H9 (cell line): Measurements from ENCODE around the gene IL31RA. TPM values are rescaled to one million over a fixed set of nuclear protein-coding genes. Genes with fewer than 3 reads are reported as not detected.

Source experiments
- DNase-seq: peaks from one replicate; pipeline ENCODE4 v3.0.0-alpha.2; 2017
- H2AFZ ChIP-seq: one replicate; pipeline ENCODE4 v1.6.1; 2013; ENCODE audit warnings: mild to moderate bottlenecking, low read length, control low read depth, moderate library complexity
- H2AK5ac ChIP-seq: 2 replicates; pipeline ENCODE4 v1.6.1; 2013; ENCODE audit warnings: low read length, control low read depth, mixed read lengths; ENCODE audit not compliant: insufficient read length
- H2BK120ac ChIP-seq: one replicate; pipeline ENCODE4 v1.6.1; 2013; ENCODE audit warnings: low read depth, mild to moderate bottlenecking, low read length, control low read depth, inconsistent platforms; ENCODE audit not compliant: poor library complexity, severe bottlenecking
- H2BK12ac ChIP-seq: 2 replicates; pipeline ENCODE4 v1.6.1; 2013; ENCODE audit warnings: low read length, control low read depth, mixed read lengths, low read depth; ENCODE audit not compliant: insufficient read length
- H2BK15ac ChIP-seq: 2 replicates; pipeline ENCODE4 v1.6.1; 2013; ENCODE audit warnings: low read depth, low read length, control low read depth
- H2BK20ac ChIP-seq: one replicate; pipeline ENCODE4 v1.6.1; 2013; ENCODE audit warnings: low read depth, mild to moderate bottlenecking, low read length, control low read depth, inconsistent platforms; ENCODE audit not compliant: poor library complexity, severe bottlenecking
- H2BK5ac ChIP-seq: 2 replicates; pipeline ENCODE4 v1.6.1; 2013; ENCODE audit warnings: low read length, control low read depth, mixed read lengths; ENCODE audit not compliant: insufficient read length
- H3K14ac ChIP-seq: 2 replicates; pipeline ENCODE4 v1.6.1; 2013; ENCODE audit warnings: low read length, control low read depth; ENCODE audit not compliant: insufficient read depth
- H3K18ac ChIP-seq: 2 replicates; pipeline ENCODE4 v1.6.1; 2013; ENCODE audit warnings: low read depth, mild to moderate bottlenecking, mixed read lengths, low read length, control low read depth; ENCODE audit not compliant: insufficient read length
- H3K23ac ChIP-seq: 2 replicates; pipeline ENCODE4 v1.6.1; 2013; ENCODE audit warnings: low read length, control low read depth, mixed read lengths, low read depth; ENCODE audit not compliant: insufficient read length
- H3K23me2 ChIP-seq: 2 replicates; pipeline ENCODE4 v1.6.1; 2013; ENCODE audit warnings: low read depth, mild to moderate bottlenecking, mixed read lengths, low read length, control low read depth; ENCODE audit not compliant: insufficient read length, poor library complexity, severe bottlenecking
- H3K27ac ChIP-seq: 2 replicates; pipeline ENCODE4 v1.5.1; 2013; ENCODE audit warnings: low read length, control low read depth, mixed read lengths, low read depth; ENCODE audit not compliant: insufficient read length
- H3K27me3 ChIP-seq: 2 replicates; pipeline ENCODE4 v1.6.1; 2013; ENCODE audit warnings: low read length, control low read depth, inconsistent platforms; ENCODE audit not compliant: insufficient read depth
- H3K4ac ChIP-seq: 2 replicates; pipeline ENCODE4 v1.6.1; 2013; ENCODE audit warnings: low read depth, mild to moderate bottlenecking, control low read depth, inconsistent platforms, low read length, moderate library complexity
- H3K4me1 ChIP-seq: 2 replicates; pipeline ENCODE4 v1.6.1; 2013; ENCODE audit warnings: low read length, control low read depth, inconsistent platforms; ENCODE audit not compliant: insufficient read depth
- H3K4me2 ChIP-seq: 2 replicates; pipeline ENCODE4 v1.6.1; 2013; ENCODE audit warnings: low read length, control low read depth, mixed read lengths; ENCODE audit not compliant: insufficient read length, insufficient read depth
- H3K56ac ChIP-seq: 2 replicates; pipeline ENCODE4 v1.6.1; 2013; ENCODE audit warnings: low read depth, mild to moderate bottlenecking, mixed read lengths, low read length, control low read depth; ENCODE audit not compliant: insufficient read length
- H3K79me1 ChIP-seq: 2 replicates; pipeline ENCODE4 v1.6.1; 2013; ENCODE audit warnings: low read depth, mild to moderate bottlenecking, moderate library complexity, low read length, control low read depth, inconsistent platforms; ENCODE audit not compliant: insufficient read depth, poor library complexity, severe bottlenecking
- H3K79me2 ChIP-seq: 2 replicates; pipeline ENCODE4 v1.6.1; 2013; ENCODE audit warnings: low read length, control low read depth, inconsistent platforms; ENCODE audit not compliant: insufficient read depth
- H3K9ac ChIP-seq: 2 replicates; pipeline ENCODE4 v1.6.1; 2013; ENCODE audit warnings: low read length, control low read depth, mixed read lengths; ENCODE audit not compliant: insufficient read length; ENCODE audit errors: extremely low read depth
- H3K9me3 ChIP-seq: one replicate; pipeline ENCODE4 v1.6.1; 2013; ENCODE audit warnings: low read depth, low read length, inconsistent platforms; ENCODE audit not compliant: control insufficient read depth
- H3T11ph ChIP-seq: one replicate; pipeline ENCODE4 v1.6.1; 2013; ENCODE audit warnings: mild to moderate bottlenecking, low read length, control low read depth, inconsistent platforms
- H4K20me1 ChIP-seq: one replicate; pipeline ENCODE4 v1.6.1; 2013; ENCODE audit not compliant: control insufficient read depth, insufficient read length, insufficient read depth
- H4K5ac ChIP-seq: 2 replicates; pipeline ENCODE4 v1.6.1; 2013; ENCODE audit warnings: low read depth, mild to moderate bottlenecking, mixed read lengths, low read length, control low read depth; ENCODE audit not compliant: insufficient read length
- H4K8ac ChIP-seq: replicated peaks from 2 replicates; pipeline ENCODE4 v1.6.1; 2013; ENCODE audit warnings: low read length, control low read depth, mixed read lengths, low read depth; ENCODE audit not compliant: insufficient read length
- H4K91ac ChIP-seq: 2 replicates; pipeline ENCODE4 v1.6.1; 2013; ENCODE audit warnings: low read depth, mild to moderate bottlenecking, moderate library complexity, mixed read lengths, low read length, control low read depth; ENCODE audit not compliant: insufficient read length
- H3K27ac Mint-ChIP-seq, 3 experiments: 2 replicates in 2 of 3; 3 replicates in 1 of 3; pipeline ENCODE4 v1.8.0; 2020 to 2021; ENCODE audit warnings: mixed read lengths in 3 of 3, mild to moderate bottlenecking in 1 of 3, moderate library complexity in 1 of 3
- H3K27me3 Mint-ChIP-seq: 2 replicates; pipeline ENCODE4 v1.8.0; 2021; ENCODE audit warnings: low read depth, mild to moderate bottlenecking, moderate library complexity, mixed read lengths
- H3K36me3 Mint-ChIP-seq, 3 experiments: 2 replicates in 2 of 3; 3 replicates in 1 of 3; pipeline ENCODE4 v1.8.0; 2020 to 2021; ENCODE audit warnings: low read depth in 3 of 3, mixed read lengths in 3 of 3; ENCODE audit not compliant: insufficient read depth in 1 of 3
- H3K4me1 Mint-ChIP-seq, 2 experiments: 2 replicates each; pipeline ENCODE4 v1.8.0; 2020; ENCODE audit warnings: mixed read lengths in 2 of 2
- H3K4me3 Mint-ChIP-seq, 2 experiments: 2 replicates in 1 of 2; 3 replicates in 1 of 2; pipeline ENCODE4 v1.8.0; 2020 to 2021; ENCODE audit warnings: mild to moderate bottlenecking in 2 of 2, mixed read lengths in 2 of 2, moderate library complexity in 1 of 2
- H3K9me3 Mint-ChIP-seq, 2 experiments: 2 replicates in 1 of 2; 3 replicates in 1 of 2; pipeline ENCODE4 v1.8.0; 2020; ENCODE audit warnings: mild to moderate bottlenecking in 2 of 2, mixed read lengths in 2 of 2, moderate library complexity in 1 of 2
- CTCF ChIP-seq: fragments of 200-600 bp; sonication (generic); conservative IDR thresholded peaks from 3 replicates; pipeline ENCODE4 v1.8.0; 2021; ENCODE audit warnings: antibody characterized with exemption, mild to moderate bottlenecking
- WGBS: extraction: QIAGEN DNeasy Blood & Tissue Kit; methylation state at CpG from one replicate; pipeline ENCODE4 v1.1.7; 2013; ENCODE audit warnings: missing lambda C conversion rate, low lambda C conversion rate, mixed read lengths; ENCODE audit not compliant: insufficient read length; ENCODE audit errors: extremely low coverage; 5-methylcytosine and 5-hydroxymethylcytosine counted together
- total RNA-seq: library from RNA; stranded (reverse); gene quantifications from 2 replicates; pipeline ENCODE4 v1.2.1, GENCODE V29; 2021

The IL31RA gene
- total RNA-seq, 1 experiment from 2014 or later = 0.11 TPM

GRCh38 chr5:55933377-55934114 is 82.4 kb downstream of the IL31RA start:
- Histone ChIP-seq H3K23me2 (no peaks in the 10 kb centered on the region), H2BK120ac (no peak overlapping the region), H4K8ac (no peak overlapping the region), H3K14ac (no peak overlapping the region), H2AFZ (no peak overlapping the region), H3K79me1 (no peaks in the 10 kb centered on the region), H4K5ac (no peak overlapping the region), H3K4ac (no peak overlapping the region), H2BK20ac (no peak overlapping the region), H3K4me2 (no peak overlapping the region), H3K9me3 (no peaks in the 10 kb centered on the region), H3K27me3 (no peaks in the 10 kb centered on the region), H3K79me2 (no peaks in the 10 kb centered on the region), H2AK5ac (no peak overlapping the region), H2BK12ac (no peak overlapping the region), H2BK15ac (no peak overlapping the region), H2BK5ac (no peak overlapping the region), H4K91ac (no peak overlapping the region), H4K20me1 (no peaks in the 10 kb centered on the region), H3K27ac (no peak overlapping the region), H3K9ac (no peak overlapping the region), H3T11ph (no peak overlapping the region), H3K18ac (no peak overlapping the region), H3K56ac (no peak overlapping the region), H3K23ac (no peak overlapping the region), H3K4me1 (no peaks in the 10 kb centered on the region)
- H3K27ac Mint-ChIP-seq = no peak overlapping the region; a peak in 1 of 7 replicates
- no CpG with 5 or more reads among the region's 14 CpGs for WGBS
- DNase-seq = no peak
- no peaks in the 10 kb centered on the region for H3K27me3 Mint-ChIP-seq
- no peaks in the 10 kb centered on the region for H3K9me3 Mint-ChIP-seq
- no peak for TF ChIP-seq CTCF
- H3K36me3 Mint-ChIP-seq = no peaks in the 10 kb centered on the region; a peak in 1 of 7 replicates
- no peak overlapping the region for H3K4me3 Mint-ChIP-seq
- H3K4me1 Mint-ChIP-seq = no peaks in the 10 kb centered on the region
